HepG2 (cell line): ENCODE results near the gene GPBP1. TPM values are rescaled to one million over a fixed set of nuclear protein-coding genes. Genes with fewer than 3 reads are reported as not detected.

ENCODE experiments used
- AKAP8 ChIP-seq: sonication (generic); formaldehyde crosslinking; IDR thresholded peaks from 2 replicates; pipeline ENCODE4 v1.5.1; 2020; ENCODE audit warnings: mild to moderate bottlenecking, missing genetic modification reagents
- GLI4 ChIP-seq: sonication (generic); formaldehyde crosslinking; IDR thresholded peaks from 2 replicates; pipeline ENCODE4 v1.5.1; 2020; ENCODE audit warnings: missing genetic modification reagents, mild to moderate bottlenecking, moderate library complexity, borderline replicate concordance
- HNRNPH1 ChIP-seq: fragments of 200-400 bp; formaldehyde crosslinking; optimal IDR thresholded peaks from 2 replicates; pipeline ENCODE3; 2017; ENCODE audit warnings: mild to moderate bottlenecking, low read depth, low read length
- POLR2A ChIP-seq, 2 experiments: IDR thresholded peaks; 2 replicates each; pipeline ENCODE4 v1.6.1; 2011; ENCODE audit warnings: low read depth in 2 of 2, low read length in 2 of 2, mild to moderate bottlenecking in 1 of 2, moderate library complexity in 1 of 2; ENCODE audit not compliant: insufficient read depth in 1 of 2
- TRIM24 ChIP-seq: sonication (generic); formaldehyde crosslinking; IDR thresholded peaks from 2 replicates; pipeline ENCODE4 v1.8.0; 2022; ENCODE audit warnings: mild to moderate bottlenecking, missing genetic modification reagents
- ZNF143 ChIP-seq: sonication (generic); formaldehyde crosslinking; IDR thresholded peaks from 2 replicates; pipeline ENCODE4 v1.4.0; 2020; ENCODE audit warnings: missing genetic modification reagents
- ZNF326 ChIP-seq: sonication (generic); formaldehyde crosslinking; IDR thresholded peaks from 2 replicates; pipeline ENCODE4 v1.4.0; 2020; ENCODE audit warnings: missing genetic modification reagents, borderline replicate concordance
- ZNF577 ChIP-seq: sonication (generic); formaldehyde crosslinking; IDR thresholded peaks from 2 replicates; pipeline ENCODE4 v1.4.0; 2020; ENCODE audit warnings: mild to moderate bottlenecking, low read depth, missing genetic modification reagents, borderline replicate concordance
- ZNF761 ChIP-seq: sonication (generic); formaldehyde crosslinking; conservative IDR thresholded peaks from 2 replicates; pipeline ENCODE4 v1.4.0; 2020; ENCODE audit warnings: mild to moderate bottlenecking, missing genetic modification reagents
- polyA plus RNA-seq, 8 experiments: library from polyadenylated mRNA; depleted of rRNA in 3 of 8; stranded (reverse) in 7 of 8; unstranded in 1 of 8; fragments of >200 nt; fragmentation: Illumina TruSeq in 4 of 8; extraction: Trizol in 4 of 8; gene quantifications; 2 replicates each; pipeline versions ENCODE4 v1.2.1 to v1.2.3, GENCODE V29; 2011 to 2016; ENCODE audit warnings: low read depth in 4 of 8, missing spikeins in 1 of 8, mixed read lengths in 1 of 8; ENCODE audit not compliant: insufficient read depth in 1 of 8
- total RNA-seq, 5 experiments: library from RNA; depleted of rRNA; stranded (reverse); fragments of >200 nt; fragmentation: Illumina TruSeq; extraction: Trizol; gene quantifications; 2 replicates each; pipeline ENCODE4 v1.2.3, GENCODE V29; 2016; ENCODE audit warnings: low read depth in 1 of 5
- TF ChIP-seq, protein P1 (sequence below): sonication (generic); formaldehyde crosslinking; IDR thresholded peaks from 2 replicates; pipeline ENCODE4 v1.4.0; 2020; ENCODE audit warnings: missing genetic modification reagents
- TF ChIP-seq, protein P2 (sequence below): sonication (generic); formaldehyde crosslinking; IDR thresholded peaks from 2 replicates; pipeline ENCODE4 v1.5.0; 2020; ENCODE audit warnings: missing genetic modification reagents, mild to moderate bottlenecking, borderline replicate concordance
- TF ChIP-seq, protein P3 (sequence below): sonication (generic); formaldehyde crosslinking; IDR thresholded peaks from 2 replicates; pipeline ENCODE4 v1.5.1; 2020; ENCODE audit warnings: missing genetic modification reagents, mild to moderate bottlenecking, borderline replicate concordance
- TF ChIP-seq, protein P4 (sequence below): sonication (generic); formaldehyde crosslinking; IDR thresholded peaks from 2 replicates; pipeline ENCODE4 v1.4.0; 2020; ENCODE audit warnings: missing genetic modification reagents; ENCODE audit errors: not compliant biosample characterization
- TF ChIP-seq, protein P5 (sequence below): sonication (generic); formaldehyde crosslinking; IDR thresholded peaks from 2 replicates; pipeline ENCODE4 v1.5.1; 2020; ENCODE audit warnings: missing genetic modification reagents, mild to moderate bottlenecking, borderline replicate concordance
- TF ChIP-seq, protein P6 (sequence below): sonication (generic); formaldehyde crosslinking; IDR thresholded peaks from 2 replicates; pipeline ENCODE4 v1.5.0; 2020; ENCODE audit warnings: mild to moderate bottlenecking, missing genetic modification reagents, moderate library complexity
- TF ChIP-seq, protein P7 (sequence below): sonication (generic); formaldehyde crosslinking; IDR thresholded peaks from 2 replicates; pipeline ENCODE4 v1.8.0; 2022; ENCODE audit warnings: mild to moderate bottlenecking, missing genetic modification reagents; ENCODE audit not compliant: insufficient replicate concordance

Gene GPBP1
- total and polyA plus RNA-seq, 2 of the 13 experiments (the other 11 are each of a cell fraction or from before 2014, with no cell fraction given): 27.1 to 72.2 TPM

DNA sequence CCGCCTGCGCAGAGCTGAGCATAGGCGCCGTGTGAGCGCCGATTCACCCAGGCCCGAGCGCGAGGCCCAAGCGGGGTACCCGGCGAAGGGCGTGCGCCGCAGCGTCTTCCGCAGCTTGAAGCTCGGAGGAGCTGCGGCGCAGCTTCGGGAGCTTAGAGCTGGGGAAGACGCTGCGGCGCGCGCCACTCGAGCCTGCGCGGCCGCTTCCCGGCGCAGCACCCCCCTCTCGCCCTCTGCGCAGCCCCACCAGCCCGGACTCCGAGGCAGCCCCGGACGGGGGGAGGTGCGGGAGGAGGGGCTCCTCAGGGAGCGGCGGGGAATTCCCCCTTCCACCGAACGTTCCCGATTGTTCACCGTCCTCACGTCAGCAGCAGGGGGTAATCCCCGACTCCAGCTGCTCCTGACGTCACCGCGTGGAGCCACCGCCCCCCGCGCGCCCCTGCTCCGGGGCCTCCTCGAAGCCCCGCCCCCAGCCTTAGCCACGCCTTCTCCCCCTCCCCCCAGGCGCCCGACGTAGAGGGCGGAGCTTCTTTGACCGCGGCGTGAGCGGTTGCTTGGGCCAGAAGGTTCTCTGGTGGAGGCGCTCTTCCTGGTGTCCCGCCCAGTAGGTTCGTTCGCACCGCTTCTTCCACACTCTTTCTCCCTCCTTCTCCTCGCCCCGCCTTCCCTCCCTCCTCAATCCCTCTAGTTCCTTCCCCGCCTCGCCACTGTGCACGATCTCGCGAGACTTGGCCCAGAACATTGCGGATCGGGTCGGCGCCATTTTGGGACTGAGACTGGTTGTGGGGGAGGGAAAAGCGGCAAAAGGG, at the start of gene GPBP1 (continued):
- no peak for TF ChIP-seq ZNF577 (CRISPR knock-in tag)
- TF ChIP-seq ZNF143: no peak; the same call in 1 of the 2 replicates
- TF ChIP-seq, protein P1, sequence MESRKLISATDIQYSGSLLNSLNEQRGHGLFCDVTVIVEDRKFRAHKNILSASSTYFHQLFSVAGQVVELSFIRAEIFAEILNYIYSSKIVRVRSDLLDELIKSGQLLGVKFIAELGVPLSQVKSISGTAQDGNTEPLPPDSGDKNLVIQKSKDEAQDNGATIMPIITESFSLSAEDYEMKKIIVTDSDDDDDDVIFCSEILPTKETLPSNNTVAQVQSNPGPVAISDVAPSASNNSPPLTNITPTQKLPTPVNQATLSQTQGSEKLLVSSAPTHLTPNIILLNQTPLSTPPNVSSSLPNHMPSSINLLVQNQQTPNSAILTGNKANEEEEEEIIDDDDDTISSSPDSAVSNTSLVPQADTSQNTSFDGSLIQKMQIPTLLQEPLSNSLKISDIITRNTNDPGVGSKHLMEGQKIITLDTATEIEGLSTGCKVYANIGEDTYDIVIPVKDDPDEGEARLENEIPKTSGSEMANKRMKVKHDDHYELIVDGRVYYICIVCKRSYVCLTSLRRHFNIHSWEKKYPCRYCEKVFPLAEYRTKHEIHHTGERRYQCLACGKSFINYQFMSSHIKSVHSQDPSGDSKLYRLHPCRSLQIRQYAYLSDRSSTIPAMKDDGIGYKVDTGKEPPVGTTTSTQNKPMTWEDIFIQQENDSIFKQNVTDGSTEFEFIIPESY (CRISPR knock-in tag): no peak
- no peak for TF ChIP-seq ZNF326
- TF ChIP-seq, protein P2, sequence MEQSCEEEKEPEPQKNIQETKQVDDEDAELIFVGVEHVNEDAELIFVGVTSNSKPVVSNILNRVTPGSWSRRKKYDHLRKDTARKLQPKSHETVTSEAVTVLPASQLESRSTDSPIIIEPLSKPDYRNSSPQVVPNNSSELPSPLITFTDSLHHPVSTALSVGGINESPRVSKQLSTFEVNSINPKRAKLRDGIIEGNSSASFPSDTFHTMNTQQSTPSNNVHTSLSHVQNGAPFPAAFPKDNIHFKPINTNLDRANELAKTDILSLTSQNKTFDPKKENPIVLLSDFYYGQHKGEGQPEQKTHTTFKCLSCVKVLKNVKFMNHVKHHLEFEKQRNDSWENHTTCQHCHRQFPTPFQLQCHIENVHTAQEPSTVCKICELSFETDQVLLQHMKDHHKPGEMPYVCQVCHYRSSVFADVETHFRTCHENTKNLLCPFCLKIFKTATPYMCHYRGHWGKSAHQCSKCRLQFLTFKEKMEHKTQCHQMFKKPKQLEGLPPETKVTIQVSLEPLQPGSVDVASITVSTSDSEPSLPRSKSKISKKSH (CRISPR knock-in tag): no peak; the same call in 1 of the 2 replicates
- TF ChIP-seq, protein P3, sequence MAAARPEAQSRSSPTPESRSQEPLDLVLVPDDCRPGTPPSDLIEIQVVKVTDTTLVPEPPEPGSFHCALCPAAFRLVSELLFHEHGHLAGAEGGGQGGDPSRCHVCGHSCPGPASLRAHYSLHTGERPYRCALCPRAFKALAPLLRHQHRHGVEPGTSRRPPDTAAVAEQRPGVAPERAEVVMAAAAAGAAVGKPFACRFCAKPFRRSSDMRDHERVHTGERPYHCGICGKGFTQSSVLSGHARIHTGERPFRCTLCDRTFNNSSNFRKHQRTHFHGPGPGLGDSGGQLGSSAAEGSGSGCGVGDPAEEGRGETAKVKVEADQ: peak; percentile 28; the same call in 1 of the 2 replicates
- TF ChIP-seq, protein P4, sequence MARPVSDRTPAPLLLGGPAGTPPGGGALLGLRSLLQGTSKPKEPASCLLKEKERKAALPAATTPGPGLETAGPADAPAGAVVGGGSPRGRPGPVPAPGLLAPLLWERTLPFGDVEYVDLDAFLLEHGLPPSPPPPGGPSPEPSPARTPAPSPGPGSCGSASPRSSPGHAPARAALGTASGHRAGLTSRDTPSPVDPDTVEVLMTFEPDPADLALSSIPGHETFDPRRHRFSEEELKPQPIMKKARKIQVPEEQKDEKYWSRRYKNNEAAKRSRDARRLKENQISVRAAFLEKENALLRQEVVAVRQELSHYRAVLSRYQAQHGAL (CRISPR knock-in tag): no peak
- 0 out of 2 replicates have a peak, but pooled peaks have one; percentile 10 for TF ChIP-seq AKAP8 (CRISPR knock-in tag)
- peak; percentile 50 to 79 for TF ChIP-seq POLR2A (IDR thresholded peaks at IDR 0.05; ENCODE audit: insufficient read depth in 1 of 2, low read depth in 2 of 2, low read length in 2 of 2)
- no peak for TF ChIP-seq ZNF761 (CRISPR knock-in tag)
- TF ChIP-seq TRIM24 (CRISPR knock-in tag): no peak
- TF ChIP-seq, protein P5, sequence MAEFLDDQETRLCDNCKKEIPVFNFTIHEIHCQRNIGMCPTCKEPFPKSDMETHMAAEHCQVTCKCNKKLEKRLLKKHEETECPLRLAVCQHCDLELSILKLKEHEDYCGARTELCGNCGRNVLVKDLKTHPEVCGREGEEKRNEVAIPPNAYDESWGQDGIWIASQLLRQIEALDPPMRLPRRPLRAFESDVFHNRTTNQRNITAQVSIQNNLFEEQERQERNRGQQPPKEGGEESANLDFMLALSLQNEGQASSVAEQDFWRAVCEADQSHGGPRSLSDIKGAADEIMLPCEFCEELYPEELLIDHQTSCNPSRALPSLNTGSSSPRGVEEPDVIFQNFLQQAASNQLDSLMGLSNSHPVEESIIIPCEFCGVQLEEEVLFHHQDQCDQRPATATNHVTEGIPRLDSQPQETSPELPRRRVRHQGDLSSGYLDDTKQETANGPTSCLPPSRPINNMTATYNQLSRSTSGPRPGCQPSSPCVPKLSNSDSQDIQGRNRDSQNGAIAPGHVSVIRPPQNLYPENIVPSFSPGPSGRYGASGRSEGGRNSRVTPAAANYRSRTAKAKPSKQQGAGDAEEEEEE: no peak
- no peak for TF ChIP-seq GLI4 (CRISPR knock-in tag)
- TF ChIP-seq, protein P6, sequence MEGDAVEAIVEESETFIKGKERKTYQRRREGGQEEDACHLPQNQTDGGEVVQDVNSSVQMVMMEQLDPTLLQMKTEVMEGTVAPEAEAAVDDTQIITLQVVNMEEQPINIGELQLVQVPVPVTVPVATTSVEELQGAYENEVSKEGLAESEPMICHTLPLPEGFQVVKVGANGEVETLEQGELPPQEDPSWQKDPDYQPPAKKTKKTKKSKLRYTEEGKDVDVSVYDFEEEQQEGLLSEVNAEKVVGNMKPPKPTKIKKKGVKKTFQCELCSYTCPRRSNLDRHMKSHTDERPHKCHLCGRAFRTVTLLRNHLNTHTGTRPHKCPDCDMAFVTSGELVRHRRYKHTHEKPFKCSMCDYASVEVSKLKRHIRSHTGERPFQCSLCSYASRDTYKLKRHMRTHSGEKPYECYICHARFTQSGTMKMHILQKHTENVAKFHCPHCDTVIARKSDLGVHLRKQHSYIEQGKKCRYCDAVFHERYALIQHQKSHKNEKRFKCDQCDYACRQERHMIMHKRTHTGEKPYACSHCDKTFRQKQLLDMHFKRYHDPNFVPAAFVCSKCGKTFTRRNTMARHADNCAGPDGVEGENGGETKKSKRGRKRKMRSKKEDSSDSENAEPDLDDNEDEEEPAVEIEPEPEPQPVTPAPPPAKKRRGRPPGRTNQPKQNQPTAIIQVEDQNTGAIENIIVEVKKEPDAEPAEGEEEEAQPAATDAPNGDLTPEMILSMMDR: peak; percentile 47
- TF ChIP-seq, protein P7, sequence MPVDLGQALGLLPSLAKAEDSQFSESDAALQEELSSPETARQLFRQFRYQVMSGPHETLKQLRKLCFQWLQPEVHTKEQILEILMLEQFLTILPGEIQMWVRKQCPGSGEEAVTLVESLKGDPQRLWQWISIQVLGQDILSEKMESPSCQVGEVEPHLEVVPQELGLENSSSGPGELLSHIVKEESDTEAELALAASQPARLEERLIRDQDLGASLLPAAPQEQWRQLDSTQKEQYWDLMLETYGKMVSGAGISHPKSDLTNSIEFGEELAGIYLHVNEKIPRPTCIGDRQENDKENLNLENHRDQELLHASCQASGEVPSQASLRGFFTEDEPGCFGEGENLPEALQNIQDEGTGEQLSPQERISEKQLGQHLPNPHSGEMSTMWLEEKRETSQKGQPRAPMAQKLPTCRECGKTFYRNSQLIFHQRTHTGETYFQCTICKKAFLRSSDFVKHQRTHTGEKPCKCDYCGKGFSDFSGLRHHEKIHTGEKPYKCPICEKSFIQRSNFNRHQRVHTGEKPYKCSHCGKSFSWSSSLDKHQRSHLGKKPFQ (CRISPR knock-in tag): no peak
- TF ChIP-seq HNRNPH1: no peak
